ENCODE data around the gene TUBB4A. TPM values are rescaled to one million over a fixed set of nuclear protein-coding genes. Genes with fewer than 3 reads are reported as not detected.

Gene TUBB4A
- total RNA-seq, 6 experiments from 2014 or later: not detected

DNA sequence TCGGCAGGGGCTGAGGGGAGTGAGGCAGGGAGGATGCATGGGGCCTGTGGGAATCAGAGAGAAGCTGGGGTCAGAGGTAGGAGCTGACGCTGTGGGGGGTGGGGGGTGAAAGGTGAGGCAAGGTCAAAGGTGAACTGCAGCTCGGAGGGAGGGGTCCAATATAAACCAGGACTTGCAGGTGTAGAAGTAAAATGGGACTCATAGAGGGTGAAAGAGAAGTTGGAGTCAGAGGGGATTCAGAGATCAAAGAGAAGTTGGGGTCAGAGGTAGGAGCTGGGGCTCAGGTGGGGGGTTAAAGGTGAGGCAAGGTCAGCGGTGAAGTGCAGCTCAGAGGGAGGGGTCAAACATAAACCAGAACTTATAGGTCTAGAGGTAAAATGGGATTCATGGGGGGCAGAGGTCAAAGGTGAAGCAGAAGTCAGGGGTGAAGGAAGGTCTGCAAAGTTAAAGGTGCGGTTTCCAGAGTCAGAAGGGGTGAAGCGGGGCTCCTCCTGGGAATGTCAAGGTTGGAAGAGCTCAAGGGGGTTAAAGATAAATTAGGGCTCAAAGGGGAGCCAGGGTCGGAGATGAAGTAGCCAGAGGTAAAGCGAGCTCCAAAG is 7.6 kb downstream of the TUBB4A start:
- TF ChIP-seq, protein P1, sequence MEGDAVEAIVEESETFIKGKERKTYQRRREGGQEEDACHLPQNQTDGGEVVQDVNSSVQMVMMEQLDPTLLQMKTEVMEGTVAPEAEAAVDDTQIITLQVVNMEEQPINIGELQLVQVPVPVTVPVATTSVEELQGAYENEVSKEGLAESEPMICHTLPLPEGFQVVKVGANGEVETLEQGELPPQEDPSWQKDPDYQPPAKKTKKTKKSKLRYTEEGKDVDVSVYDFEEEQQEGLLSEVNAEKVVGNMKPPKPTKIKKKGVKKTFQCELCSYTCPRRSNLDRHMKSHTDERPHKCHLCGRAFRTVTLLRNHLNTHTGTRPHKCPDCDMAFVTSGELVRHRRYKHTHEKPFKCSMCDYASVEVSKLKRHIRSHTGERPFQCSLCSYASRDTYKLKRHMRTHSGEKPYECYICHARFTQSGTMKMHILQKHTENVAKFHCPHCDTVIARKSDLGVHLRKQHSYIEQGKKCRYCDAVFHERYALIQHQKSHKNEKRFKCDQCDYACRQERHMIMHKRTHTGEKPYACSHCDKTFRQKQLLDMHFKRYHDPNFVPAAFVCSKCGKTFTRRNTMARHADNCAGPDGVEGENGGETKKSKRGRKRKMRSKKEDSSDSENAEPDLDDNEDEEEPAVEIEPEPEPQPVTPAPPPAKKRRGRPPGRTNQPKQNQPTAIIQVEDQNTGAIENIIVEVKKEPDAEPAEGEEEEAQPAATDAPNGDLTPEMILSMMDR (IDR thresholded peaks at IDR 0.05): no peak
- H3K9me3 Mint-ChIP-seq: peaks cover 4% of the 10 kb centered on the region; the same call in 1 of the 2 replicates
- H3K4me1 Mint-ChIP-seq (ENCODE audit: low read depth): no peaks in the 10 kb centered on the region
- H3K27me3 Mint-ChIP-seq (ENCODE audit: insufficient read depth): peaks cover 11% of the 10 kb centered on the region; the same call in 1 of the 2 replicates
- DNase-seq: no peak
- H3K4me3 Mint-ChIP-seq: no peak overlapping the region
- no peak overlapping the region for H3K27ac Mint-ChIP-seq
- peaks cover 5% of the 10 kb centered on the region for H3K36me3 Mint-ChIP-seq (ENCODE audit: low read depth)

DNA sequence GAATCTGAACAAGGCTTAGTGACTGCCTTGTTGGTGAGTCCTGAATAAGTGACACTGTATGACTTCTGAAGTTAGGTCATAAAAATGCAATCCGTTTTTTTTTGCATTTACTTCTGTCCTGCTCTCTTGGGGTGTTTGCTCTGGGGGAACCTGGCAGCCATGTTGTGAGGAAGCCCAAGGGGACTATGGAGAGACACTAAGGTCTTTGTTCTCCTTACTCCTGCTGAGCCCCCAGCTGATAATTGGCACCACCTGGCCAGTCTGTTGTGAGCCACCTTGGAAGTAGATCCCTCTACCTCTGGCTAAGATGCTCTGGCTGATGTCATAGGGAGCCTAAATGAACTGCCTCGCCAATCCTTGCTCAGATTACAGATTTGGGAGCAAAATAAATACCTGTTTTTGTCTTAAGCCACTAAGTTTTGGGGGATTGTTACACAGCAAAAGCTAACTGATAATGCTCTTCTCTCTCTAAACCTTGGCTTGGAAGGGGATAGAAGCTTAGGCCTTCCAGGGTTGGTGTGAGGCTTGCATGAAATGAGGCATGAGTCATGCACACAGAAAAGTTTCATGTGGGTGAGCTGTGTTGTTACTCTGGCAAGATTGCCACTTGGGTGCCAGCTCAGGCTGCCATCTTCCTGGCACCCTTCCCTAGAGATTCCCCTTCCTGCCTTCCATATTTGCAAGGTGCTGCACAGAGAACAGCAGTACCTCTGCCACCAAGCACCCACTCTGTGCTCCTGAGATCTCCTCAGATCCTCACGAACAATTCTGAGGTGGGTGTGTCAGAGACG is 10.1 kb downstream of the TUBB4A start:
- Mint-ChIP-seq H3K27me3 (ENCODE audit: insufficient read depth) (peaks cover 11% of the 10 kb centered on the region; the same call in 1 of the 2 replicates), H3K4me3 (no peak overlapping the region), H3K9me3 (peaks cover 4% of the 10 kb centered on the region; the same call in 1 of the 2 replicates), H3K36me3 (ENCODE audit: low read depth) (peaks cover 5% of the 10 kb centered on the region), H3K4me1 (ENCODE audit: low read depth) (no peaks in the 10 kb centered on the region), H3K27ac (no peak overlapping the region)
- no peak for DNase-seq
- TF ChIP-seq, protein P1 (IDR thresholded peaks at IDR 0.05): no peak

DNA sequence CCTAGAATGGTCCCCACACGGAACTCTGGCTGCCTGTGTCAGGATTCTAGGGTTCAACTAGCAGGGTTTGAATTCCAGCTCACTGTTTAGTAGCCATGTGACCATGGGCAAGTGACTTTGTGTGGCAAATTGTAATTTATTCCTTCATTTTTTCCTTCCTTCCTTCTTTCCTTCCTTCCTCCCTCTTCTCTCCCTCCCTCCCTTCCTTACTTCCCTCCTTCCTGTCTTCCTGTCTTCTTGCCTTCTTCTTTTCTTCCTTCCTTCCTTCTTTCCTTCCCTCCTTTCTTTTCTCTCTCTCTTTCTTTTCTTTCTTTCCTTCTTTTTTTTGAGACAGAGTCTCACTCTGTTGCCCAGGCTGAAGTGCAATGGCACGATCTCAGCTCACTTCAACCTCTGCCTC is 12.0 kb downstream of the TUBB4A start:
- Mint-ChIP-seq H3K36me3 (ENCODE audit: low read depth) (peaks cover 5% of the 10 kb centered on the region), H3K4me1 (ENCODE audit: low read depth) (no peaks in the 10 kb centered on the region), H3K4me3 (no peak overlapping the region), H3K27me3 (ENCODE audit: insufficient read depth) (peaks cover 11% of the 10 kb centered on the region; the same call in 1 of the 2 replicates), H3K27ac (no peak overlapping the region), H3K9me3 (peaks cover 4% of the 10 kb centered on the region; the same call in 1 of the 2 replicates)
- no peak for DNase-seq
- TF ChIP-seq, protein P1 (IDR thresholded peaks at IDR 0.05): no peak

DNA sequence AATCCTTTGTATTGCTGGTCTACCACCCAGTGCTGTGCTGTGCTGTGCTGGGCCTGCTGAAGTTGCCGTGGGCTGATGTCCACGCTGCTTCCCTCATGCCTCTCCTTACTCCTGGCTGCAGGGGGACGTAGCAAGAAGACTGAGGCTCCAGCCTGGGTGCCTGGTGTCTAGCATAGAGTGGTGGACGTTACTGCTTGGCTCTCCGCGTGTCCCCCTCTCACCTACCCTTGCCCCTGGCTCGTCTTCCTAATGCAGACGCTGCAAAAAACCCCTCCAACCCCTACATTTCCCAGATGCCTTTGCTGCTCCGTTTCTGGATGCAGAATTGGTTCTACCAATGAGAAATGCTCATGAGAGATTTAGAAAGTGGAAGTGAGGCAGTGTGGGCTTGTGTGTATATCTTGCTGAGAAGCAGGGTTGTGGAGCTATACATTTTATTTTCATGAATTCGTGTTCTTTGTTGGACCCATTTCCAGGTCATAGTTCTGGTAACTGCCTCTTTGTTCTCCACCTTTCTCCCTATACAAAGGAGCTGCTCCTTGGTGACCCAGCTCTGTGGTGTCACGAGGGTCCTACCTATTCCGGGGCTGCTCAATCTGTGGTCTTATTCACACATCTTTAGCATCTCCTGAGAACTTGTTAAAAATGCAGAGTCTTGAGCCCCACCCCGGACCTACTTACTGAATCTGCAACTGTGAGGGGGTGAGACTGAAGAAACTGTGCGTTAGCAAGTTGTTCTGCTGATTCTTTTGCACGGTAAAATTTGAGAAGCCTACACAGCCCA is 12.6 kb downstream of the TUBB4A start:
- Mint-ChIP-seq H3K4me3 (no peak overlapping the region), H3K36me3 (ENCODE audit: low read depth) (peaks cover 5% of the 10 kb centered on the region), H3K9me3 (peaks cover 4% of the 10 kb centered on the region; the same call in 1 of the 2 replicates), H3K4me1 (ENCODE audit: low read depth) (no peaks in the 10 kb centered on the region), H3K27ac (no peak overlapping the region), H3K27me3 (ENCODE audit: insufficient read depth) (peaks cover 11% of the 10 kb centered on the region; the same call in 1 of the 2 replicates)
- TF ChIP-seq, protein P1 (IDR thresholded peaks at IDR 0.05): no peak
- no peak for DNase-seq

DNA sequence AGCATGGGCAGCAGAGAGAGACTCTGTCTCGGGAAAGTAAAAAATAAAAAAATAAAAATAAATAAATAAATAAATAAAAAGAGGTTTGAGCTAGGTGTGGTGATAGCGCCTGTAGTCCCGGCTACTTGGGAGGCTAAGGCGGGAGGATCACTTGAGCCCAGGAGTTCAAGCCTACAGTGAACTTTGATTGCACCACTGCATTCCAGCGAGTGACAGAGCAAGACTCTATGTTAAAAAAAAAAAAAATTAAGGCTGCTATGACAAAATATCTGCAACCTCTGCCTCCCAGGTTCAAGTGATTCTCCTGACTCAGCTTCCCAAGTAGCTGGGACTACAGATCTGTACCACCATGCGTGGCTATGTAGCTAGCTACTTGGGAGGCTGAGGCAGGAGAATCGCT is 17.3 kb downstream of the TUBB4A start:
- DNase-seq: no peak
- Mint-ChIP-seq H3K36me3 (ENCODE audit: low read depth) (no peaks in the 10 kb centered on the region), H3K4me3 (no peak overlapping the region), H3K27me3 (ENCODE audit: insufficient read depth) (peaks cover 19% of the 10 kb centered on the region), H3K27ac (no peak overlapping the region), H3K9me3 (no peaks in the 10 kb centered on the region), H3K4me1 (ENCODE audit: low read depth) (no peaks in the 10 kb centered on the region)
- TF ChIP-seq, protein P1 (IDR thresholded peaks at IDR 0.05): no peak
